GM12878 (cell line): Measurements from ENCODE around the gene CCNYL1. TPM values are rescaled to one million over a fixed set of nuclear protein-coding genes. Genes with fewer than 3 reads are reported as not detected.

Experiments
- ATAC-seq: fragments of 200-7000 bp; cut with Tn5 transposase; 3 replicates; pipeline ENCODE4 v1.9.1; 2020; ENCODE audit warnings: mild to moderate bottlenecking, moderate library complexity
- BruUV-seq: library from RNA; stranded (reverse); fragments of 400-500 nt; replicated peaks from 2 replicates; lab custom pipeline; 2021; lab: Mats Ljungman, UMichigan
- CTCF ChIA-PET: fragments of 300-600 bp; sonication (Branson Sonifier 250); formaldehyde crosslinking; extraction: SDS; loops from one replicate; lab custom pipeline; 2021; ENCODE audit warnings: inconsistent platforms; lab: Yijun Ruan, JAX
- POLR2A ChIA-PET: fragments of 350-600 bp; formaldehyde crosslinking; extraction: SDS; loops from one replicate; lab custom pipeline; 2021; ENCODE audit warnings: inconsistent platforms; lab: Charles Lee
- RAD21 ChIA-PET: fragments of 300-600 bp; sonication (Branson Sonifier 250); formaldehyde crosslinking; loops from one replicate; lab custom pipeline; 2023; ENCODE audit warnings: antibody characterized with exemption; ENCODE audit not compliant: unreplicated experiment; lab: Charles Lee
- SMC1A ChIA-PET: fragments of 300-600 bp; sonication (Branson Sonifier 250); formaldehyde crosslinking; loops from one replicate; lab custom pipeline; 2023; ENCODE audit not compliant: unreplicated experiment, uncharacterized antibody; lab: Charles Lee
- DNase-seq: peaks from one replicate; pipeline ENCODE4 v3.0.0-alpha.2; 2011; ENCODE audit warnings: low read depth, low spot score
- FAIRE-seq: peaks from 3 replicates; lab custom pipeline; 2011; peaks lifted over from hg19 to GRCh38; lab: Jason Lieb, UNC
- H2AFZ ChIP-seq: 2 replicates; pipeline ENCODE4 v1.6.0; 2011; ENCODE audit warnings: low read depth, low read length, control low read depth; ENCODE audit not compliant: control insufficient read depth
- H3K27ac ChIP-seq: 2 replicates; pipeline ENCODE4 v1.5.1; 2011; ENCODE audit warnings: control low read depth; ENCODE audit not compliant: control insufficient read depth, insufficient read depth
- H3K27me3 ChIP-seq, 2 experiments: replicated peaks in 1 of 2; 2 replicates each; pipeline versions ENCODE4 v1.6.0 to v1.6.1; 2011; ENCODE audit warnings: low read length in 1 of 2; ENCODE audit not compliant: control insufficient read depth in 2 of 2, insufficient read depth in 2 of 2
- H3K36me3 ChIP-seq, 2 experiments: 2 replicates each; pipeline ENCODE4 v1.5.1; 2011; ENCODE audit warnings: low read length in 1 of 2; ENCODE audit not compliant: control insufficient read depth in 2 of 2, insufficient read depth in 2 of 2
- H3K4me1 ChIP-seq: 2 replicates; pipeline ENCODE4 v1.6.1; 2011; ENCODE audit warnings: mild to moderate bottlenecking, low read length, moderate library complexity, mixed read lengths; ENCODE audit not compliant: control insufficient read depth, insufficient read depth
- H3K4me2 ChIP-seq: 2 replicates; pipeline ENCODE4 v1.6.0; 2011; ENCODE audit warnings: control low read depth; ENCODE audit not compliant: control insufficient read depth, insufficient read depth
- H3K4me3 ChIP-seq: fragments of 200-600 bp; sonication (generic); 2 replicates; pipeline ENCODE4 v1.5.1; 2016
- H3K79me2 ChIP-seq: 2 replicates; pipeline ENCODE4 v1.6.0; 2011; ENCODE audit warnings: low read length; ENCODE audit not compliant: control insufficient read depth, insufficient read depth
- H3K9ac ChIP-seq: 2 replicates; pipeline ENCODE4 v1.8.0; 2011; ENCODE audit warnings: low read length, control low read depth, mixed read lengths; ENCODE audit not compliant: control insufficient read depth, insufficient read depth
- H3K9me3 ChIP-seq: replicated peaks from 3 replicates; pipeline ENCODE4 v1.5.1; 2011; ENCODE audit warnings: mild to moderate bottlenecking, low read length; ENCODE audit not compliant: control insufficient read depth, insufficient read depth
- H4K20me1 ChIP-seq: 2 replicates; pipeline ENCODE4 v1.6.0; 2011; ENCODE audit not compliant: control insufficient read depth, insufficient read depth
- BHLHE40 ChIP-seq, 2 experiments: fragments of 450-650 bp in 1 of 2; IDR thresholded peaks; 2 replicates each; pipeline ENCODE4 v1.6.1; 2011 to 2017; ENCODE audit warnings: low read depth in 2 of 2, borderline replicate concordance in 1 of 2, improper control_type of control experiment in 1 of 2, low read length in 1 of 2, mild to moderate bottlenecking in 1 of 2
- CHD1 ChIP-seq: IDR thresholded peaks from 2 replicates; pipeline ENCODE4 v1.6.1; 2012; ENCODE audit warnings: low read depth, low read length, improper control_type of control experiment
- E2F8 ChIP-seq: fragments of 450-650 bp; IDR thresholded peaks from 2 replicates; pipeline ENCODE4 v1.6.1; 2018; ENCODE audit warnings: mild to moderate bottlenecking, low read depth, moderate library complexity; ENCODE audit not compliant: partially characterized antibody
- LARP7 ChIP-seq: fragments of 450-650 bp; IDR thresholded peaks from 2 replicates; pipeline ENCODE4 v1.6.1; 2017; ENCODE audit warnings: mild to moderate bottlenecking
- RELA ChIP-seq: fragments of 450-650 bp; IDR thresholded peaks from 2 replicates; pipeline ENCODE4 v1.8.0; 2014; ENCODE audit warnings: borderline replicate concordance; ENCODE audit not compliant: partially characterized antibody
- USF2 ChIP-seq: IDR thresholded peaks from 2 replicates; pipeline ENCODE4 v1.6.1; 2011; ENCODE audit warnings: low read depth, low read length, improper control_type of control experiment, borderline replicate concordance
- WGBS: methylation state at CpG from one replicate; pipeline ENCODE4 v1.1.6; 2016; ENCODE audit warnings: low lambda C conversion rate; ENCODE audit not compliant: insufficient replicate concordance, insufficient coverage; ENCODE audit errors: missing lambda C conversion rate; 5-methylcytosine and 5-hydroxymethylcytosine counted together
- in situ Hi-C: fragments of 300-500 bp; cut with MboI; formaldehyde crosslinking; loops from 9 replicates; pipeline ENCODE4 v1.14.3; 2018; ENCODE audit warnings: mixed read lengths
- intact Hi-C: fragments of 100-400 bp; cut with micrococcal nuclease; formaldehyde crosslinking; loops from one replicate; pipeline ENCODE4 v1.14.2; 2022; ENCODE audit not compliant: unreplicated experiment
- polyA plus RNA-seq, 11 experiments: library from polyadenylated mRNA; depleted of rRNA in 4 of 11; unstranded in 6 of 11; stranded (reverse) in 5 of 11; fragments of >200 nt; fragmentation: Nextera tagmentation in 4 of 11; fragmentation: Illumina TruSeq in 1 of 11; extraction: Ambion mirVana in 4 of 11; extraction: Trizol in 1 of 11; gene quantifications; 1 replicate in 1 of 11; 2 replicates in 10 of 11; pipeline versions ENCODE4 v1.2.1 to v1.2.3, GENCODE V29; 2011 to 2016; ENCODE audit warnings: inconsistent platforms in 2 of 11, missing spikeins in 2 of 11, low read depth in 1 of 11
- total RNA-seq, 4 experiments: library from RNA; depleted of rRNA in 3 of 4; stranded (reverse); fragments of >200 nt in 3 of 4; fragmentation: Illumina TruSeq in 1 of 4; extraction: Trizol in 1 of 4; gene quantifications; 2 replicates each; pipeline versions ENCODE4 v1.2.1 to v1.2.3, GENCODE V29; 2013 to 2021
- TF ChIP-seq, protein P1 (sequence below): fragments of 450-650 bp; IDR thresholded peaks from 2 replicates; pipeline ENCODE4 v1.6.1; 2017; ENCODE audit warnings: mild to moderate bottlenecking, moderate library complexity
- TF ChIP-seq, protein P2 (sequence below): IDR thresholded peaks from 2 replicates; pipeline ENCODE4 v1.6.1; 2012; ENCODE audit warnings: low read length, inconsistent platforms
- TF ChIP-seq, protein P3 (sequence below): fragments of 450-650 bp; IDR thresholded peaks from 2 replicates; pipeline ENCODE4 v1.6.1; 2017; ENCODE audit warnings: mild to moderate bottlenecking

CCNYL1 gene
- total and polyA plus RNA-seq, 10 of the 15 experiments (the other 5 are each of a cell fraction or from before 2014, with no cell fraction given), result 1.8 to 12.3 (median 5.9) TPM

DNA sequence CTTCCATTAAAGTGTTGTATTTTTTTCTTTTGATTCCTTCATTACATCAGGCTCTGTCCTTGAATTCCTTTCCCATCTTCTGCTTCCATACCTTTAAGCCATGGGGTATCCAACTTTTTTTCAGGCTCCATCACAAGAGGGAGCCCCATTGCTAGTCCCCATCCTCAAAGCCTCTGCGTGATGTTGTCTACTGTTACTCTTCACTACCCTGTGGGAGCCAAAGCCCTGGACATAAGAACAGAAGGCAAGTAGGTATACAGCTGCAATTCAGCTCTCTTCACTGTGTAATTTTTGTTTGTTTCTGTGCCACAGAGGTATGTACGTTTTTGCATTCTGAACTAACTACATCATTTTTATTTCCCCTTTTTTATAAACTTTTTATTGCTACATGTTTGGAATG lies 36.6 kb upstream of the CCNYL1 start (continued):
- no peak for TF ChIP-seq E2F8
- TF ChIP-seq BHLHE40 (IDR thresholded peaks at IDR 0.05; ENCODE audit: borderline replicate concordance in 1 of 2, low read depth in 2 of 2, low read length in 1 of 2), result no peak

DNA sequence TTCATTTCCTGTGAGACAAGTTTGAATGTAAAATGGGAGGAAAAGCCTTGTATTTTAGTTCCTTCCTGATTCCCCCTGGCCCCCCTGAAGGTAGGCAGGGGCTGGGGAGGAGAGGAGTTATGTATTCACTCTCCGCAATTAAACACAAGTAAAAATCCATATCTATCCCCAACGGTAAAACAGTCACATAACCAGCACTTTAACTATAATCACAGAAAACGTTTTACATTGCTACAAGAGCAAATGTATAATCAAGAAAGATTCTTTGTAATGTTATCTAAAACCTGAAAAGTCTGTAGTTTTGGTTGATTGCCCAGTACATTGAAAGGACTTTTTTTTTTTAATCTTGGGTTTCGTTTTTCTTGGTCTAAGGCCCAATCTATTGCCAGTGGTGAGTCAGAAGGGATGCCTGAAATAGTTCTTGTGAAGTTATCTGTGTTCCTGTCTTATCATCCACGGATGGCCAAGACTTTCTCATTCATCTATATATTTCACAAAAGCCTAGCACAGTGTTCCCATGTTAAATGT lies 34.5 kb upstream of the CCNYL1 start:
- Histone ChIP-seq H4K20me1 (no peaks in the 10 kb centered on the region), H3K36me3 (no peaks in the 10 kb centered on the region), H3K9me3 (no peaks in the 10 kb centered on the region), H3K4me1 (no peaks in the 10 kb centered on the region), H3K9ac (0 out of 2 replicates have a peak overlapping the region, but pooled peaks have one; percentile 3), H3K4me2 (peak overlapping the region; percentile 2; the same call in 1 of the 2 replicates), H3K27ac (peak overlapping the region; percentile 63), H3K4me3 (peak overlapping the region; percentile 3; the same call in 1 of the 2 replicates), H2AFZ (peak overlapping the region; percentile 36), H3K79me2 (no peaks in the 10 kb centered on the region), H3K27me3 (no peaks in the 10 kb centered on the region)
- in situ Hi-C loops, result no loop called here
- CTCF ChIA-PET, result interaction anchor here (0.6 to 1.8 kb wide), 6 partner anchors 10 to 61 kb away, joined by 3 to 4 read pairs (median 3); no protein-coding TSS in a partner anchor
- no peak for FAIRE-seq
- no TSS peak for BruUV-seq
- DNase-seq, result no peak
- SMC1A ChIA-PET, result interaction anchor here (0.6 to 2.3 kb wide), 4 partner anchors 9 to 50 kb away, joined by 3 to 7 read pairs (median 5); no protein-coding TSS in a partner anchor
- ATAC-seq, result peak; percentile 87
- intact Hi-C loops, result no loop called here
- RAD21 ChIA-PET, result interaction anchor here (2.1 kb wide), 1 partner anchor 12 kb away, joined by 10 read pairs; no protein-coding TSS in a partner anchor
- 7% methylated on average over 5 of the region's 5 CpGs for WGBS
- POLR2A ChIA-PET, result interaction anchor here (0.7 to 1.7 kb wide), 3 partner anchors 10 to 29 kb away, joined by 3 to 8 read pairs (median 6); no protein-coding TSS in a partner anchor
- TF ChIP-seq, protein P1, sequence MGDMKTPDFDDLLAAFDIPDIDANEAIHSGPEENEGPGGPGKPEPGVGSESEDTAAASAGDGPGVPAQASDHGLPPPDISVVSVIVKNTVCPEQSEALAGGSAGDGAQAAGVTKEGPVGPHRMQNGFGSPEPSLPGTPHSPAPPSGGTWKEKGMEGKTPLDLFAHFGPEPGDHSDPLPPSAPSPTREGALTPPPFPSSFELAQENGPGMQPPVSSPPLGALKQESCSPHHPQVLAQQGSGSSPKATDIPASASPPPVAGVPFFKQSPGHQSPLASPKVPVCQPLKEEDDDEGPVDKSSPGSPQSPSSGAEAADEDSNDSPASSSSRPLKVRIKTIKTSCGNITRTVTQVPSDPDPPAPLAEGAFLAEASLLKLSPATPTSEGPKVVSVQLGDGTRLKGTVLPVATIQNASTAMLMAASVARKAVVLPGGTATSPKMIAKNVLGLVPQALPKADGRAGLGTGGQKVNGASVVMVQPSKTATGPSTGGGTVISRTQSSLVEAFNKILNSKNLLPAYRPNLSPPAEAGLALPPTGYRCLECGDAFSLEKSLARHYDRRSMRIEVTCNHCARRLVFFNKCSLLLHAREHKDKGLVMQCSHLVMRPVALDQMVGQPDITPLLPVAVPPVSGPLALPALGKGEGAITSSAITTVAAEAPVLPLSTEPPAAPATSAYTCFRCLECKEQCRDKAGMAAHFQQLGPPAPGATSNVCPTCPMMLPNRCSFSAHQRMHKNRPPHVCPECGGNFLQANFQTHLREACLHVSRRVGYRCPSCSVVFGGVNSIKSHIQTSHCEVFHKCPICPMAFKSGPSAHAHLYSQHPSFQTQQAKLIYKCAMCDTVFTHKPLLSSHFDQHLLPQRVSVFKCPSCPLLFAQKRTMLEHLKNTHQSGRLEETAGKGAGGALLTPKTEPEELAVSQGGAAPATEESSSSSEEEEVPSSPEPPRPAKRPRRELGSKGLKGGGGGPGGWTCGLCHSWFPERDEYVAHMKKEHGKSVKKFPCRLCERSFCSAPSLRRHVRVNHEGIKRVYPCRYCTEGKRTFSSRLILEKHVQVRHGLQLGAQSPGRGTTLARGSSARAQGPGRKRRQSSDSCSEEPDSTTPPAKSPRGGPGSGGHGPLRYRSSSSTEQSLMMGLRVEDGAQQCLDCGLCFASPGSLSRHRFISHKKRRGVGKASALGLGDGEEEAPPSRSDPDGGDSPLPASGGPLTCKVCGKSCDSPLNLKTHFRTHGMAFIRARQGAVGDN, result no peak
- TF ChIP-seq, protein P2, sequence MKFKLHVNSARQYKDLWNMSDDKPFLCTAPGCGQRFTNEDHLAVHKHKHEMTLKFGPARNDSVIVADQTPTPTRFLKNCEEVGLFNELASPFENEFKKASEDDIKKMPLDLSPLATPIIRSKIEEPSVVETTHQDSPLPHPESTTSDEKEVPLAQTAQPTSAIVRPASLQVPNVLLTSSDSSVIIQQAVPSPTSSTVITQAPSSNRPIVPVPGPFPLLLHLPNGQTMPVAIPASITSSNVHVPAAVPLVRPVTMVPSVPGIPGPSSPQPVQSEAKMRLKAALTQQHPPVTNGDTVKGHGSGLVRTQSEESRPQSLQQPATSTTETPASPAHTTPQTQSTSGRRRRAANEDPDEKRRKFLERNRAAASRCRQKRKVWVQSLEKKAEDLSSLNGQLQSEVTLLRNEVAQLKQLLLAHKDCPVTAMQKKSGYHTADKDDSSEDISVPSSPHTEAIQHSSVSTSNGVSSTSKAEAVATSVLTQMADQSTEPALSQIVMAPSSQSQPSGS, result peak; percentile 48; the same call in 1 of the 2 replicates
- TF ChIP-seq, protein P3, sequence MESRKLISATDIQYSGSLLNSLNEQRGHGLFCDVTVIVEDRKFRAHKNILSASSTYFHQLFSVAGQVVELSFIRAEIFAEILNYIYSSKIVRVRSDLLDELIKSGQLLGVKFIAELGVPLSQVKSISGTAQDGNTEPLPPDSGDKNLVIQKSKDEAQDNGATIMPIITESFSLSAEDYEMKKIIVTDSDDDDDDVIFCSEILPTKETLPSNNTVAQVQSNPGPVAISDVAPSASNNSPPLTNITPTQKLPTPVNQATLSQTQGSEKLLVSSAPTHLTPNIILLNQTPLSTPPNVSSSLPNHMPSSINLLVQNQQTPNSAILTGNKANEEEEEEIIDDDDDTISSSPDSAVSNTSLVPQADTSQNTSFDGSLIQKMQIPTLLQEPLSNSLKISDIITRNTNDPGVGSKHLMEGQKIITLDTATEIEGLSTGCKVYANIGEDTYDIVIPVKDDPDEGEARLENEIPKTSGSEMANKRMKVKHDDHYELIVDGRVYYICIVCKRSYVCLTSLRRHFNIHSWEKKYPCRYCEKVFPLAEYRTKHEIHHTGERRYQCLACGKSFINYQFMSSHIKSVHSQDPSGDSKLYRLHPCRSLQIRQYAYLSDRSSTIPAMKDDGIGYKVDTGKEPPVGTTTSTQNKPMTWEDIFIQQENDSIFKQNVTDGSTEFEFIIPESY, result no peak
- TF ChIP-seq CHD1 (no peak), RELA (no peak), USF2 (no peak), LARP7 (no peak)
